Neuron (in vitro differentiated cells): Measurements from ENCODE around the gene OOSP2.

Experiments
- H2AFZ ChIP-seq: one replicate; pipeline ENCODE4 v1.6.1; 2013; ENCODE audit warnings: low read depth, mild to moderate bottlenecking, inconsistent platforms, low read length, moderate library complexity
- H3K27me3 ChIP-seq: one replicate; pipeline ENCODE4 v1.6.1; 2013; ENCODE audit warnings: low read length; ENCODE audit not compliant: insufficient read depth
- H3K36me3 ChIP-seq: one replicate; pipeline ENCODE4 v1.6.1; 2013; ENCODE audit warnings: low read length; ENCODE audit not compliant: insufficient read depth
- H3K4me1 ChIP-seq: one replicate; pipeline ENCODE4 v1.6.1; 2013; ENCODE audit warnings: low read length; ENCODE audit not compliant: insufficient read depth
- H3K4me3 ChIP-seq: 2 replicates; pipeline ENCODE4 v1.5.1; 2013; ENCODE audit warnings: mild to moderate bottlenecking, low read length, moderate library complexity
- H3K9me3 ChIP-seq: one replicate; pipeline ENCODE4 v1.6.1; 2013; ENCODE audit warnings: low read length

OOSP2 gene

DNA sequence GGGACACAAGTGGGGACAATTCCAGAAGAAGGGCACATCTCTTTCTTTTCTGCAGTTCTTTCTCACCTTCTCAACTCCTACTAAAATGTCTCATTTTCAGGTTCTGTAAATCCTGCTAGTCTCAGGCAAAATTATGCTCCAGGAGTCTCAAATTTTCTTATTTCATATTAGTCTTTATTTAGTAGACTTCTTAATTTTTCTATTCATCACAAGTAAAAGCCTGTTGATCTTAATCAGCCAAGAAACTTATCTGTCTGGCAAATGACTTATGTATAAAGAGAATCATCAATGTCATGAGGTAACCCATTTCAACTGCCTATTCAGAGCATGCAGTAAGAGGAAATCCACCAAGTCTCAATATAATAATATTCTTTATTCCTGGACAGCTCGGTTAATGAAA, 48.2 kb downstream of the OOSP2 start, which contains the start of gene MS4A2:
MS4A2 (plus strand) TSS at position 301 of the 400 bp plus-strand sequence. CDS start 102 bp downstream, outside the sequence.
- no peak within 1 kb of the TSS for H3K4me3 ChIP-seq
- H3K36me3 ChIP-seq = no peaks in the 10 kb centered on the region
- H3K9me3 ChIP-seq = no peaks in the 10 kb centered on the region
- H3K4me1 ChIP-seq = no peaks in the 10 kb centered on the region
- H3K27me3 ChIP-seq = no peaks in the 10 kb centered on the region
- no peak within 1 kb of the TSS for H2AFZ ChIP-seq

DNA sequence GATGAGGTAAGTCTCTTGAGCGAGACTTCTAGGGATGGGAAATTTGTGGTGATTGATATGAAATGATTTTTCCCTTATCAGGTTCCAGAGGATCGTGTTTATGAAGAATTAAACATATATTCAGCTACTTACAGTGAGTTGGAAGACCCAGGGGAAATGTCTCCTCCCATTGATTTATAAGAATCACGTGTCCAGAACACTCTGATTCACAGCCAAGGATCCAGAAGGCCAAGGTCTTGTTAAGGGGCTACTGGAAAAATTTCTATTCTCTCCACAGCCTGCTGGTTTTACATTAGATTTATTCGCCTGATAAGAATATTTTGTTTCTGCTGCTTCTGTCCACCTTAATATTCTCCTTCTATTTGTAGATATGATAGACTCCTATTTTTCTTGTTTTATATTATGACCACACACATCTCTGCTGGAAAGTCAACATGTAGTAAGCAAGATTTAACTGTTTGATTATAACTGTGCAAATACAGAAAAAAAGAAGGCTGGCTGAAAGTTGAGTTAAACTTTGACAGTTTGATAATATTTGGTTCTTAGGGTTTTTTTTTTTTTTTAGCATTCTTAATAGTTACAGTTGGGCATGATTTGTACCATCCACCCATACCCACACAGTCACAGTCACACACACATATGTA, 55.4 kb downstream of the OOSP2 start:
- Histone ChIP-seq H2AFZ (no peak overlapping the region), H3K4me1 (no peaks in the 10 kb centered on the region), H3K9me3 (no peaks in the 10 kb centered on the region), H3K36me3 (no peaks in the 10 kb centered on the region), H3K4me3 (no peak overlapping the region), H3K27me3 (no peaks in the 10 kb centered on the region)

- Histone ChIP-seq H3K27me3 (no peaks in the 10 kb centered on the region), H3K36me3 (no peaks in the 10 kb centered on the region), H2AFZ (no peak overlapping the region), H3K4me1 (no peaks in the 10 kb centered on the region), H3K4me3 (no peak overlapping the region), H3K9me3 (no peaks in the 10 kb centered on the region)
Measured at GRCh38 chr11:60097189-60097588, 57.0 kb downstream of the OOSP2 start.
